Stimulated activated CD4-positive, alpha-beta T cell treated with anti-CD3 and anti-CD28 coated beads, Interleukin-15, amount 100 ng/mL, for 48 hours (primary cell): ENCODE measurements around the gene CRYBG2.

Experiments used
- DNase-seq, 2 donors: peaks; one replicate each; pipeline ENCODE4 v3.0.0-alpha.2; 2020; ENCODE audit warnings: low read depth in 2 of 2

CRYBG2 gene

GRCh38 chr1:26372039-26372438 is 18.1 kb upstream of the CRYBG2 start:
- DNase-seq = no peak

GRCh38 chr1:26370591-26371382 is 16.9 kb upstream of the CRYBG2 start:
- no peak for DNase-seq

- no peak for DNase-seq
These were observed 14.6 kb upstream of the CRYBG2 start for GRCh38 chr1:26368486-26368885.

GRCh38 chr1:26368006-26368405 is 14.1 kb upstream of the CRYBG2 start:
- no peak for DNase-seq

DNA sequence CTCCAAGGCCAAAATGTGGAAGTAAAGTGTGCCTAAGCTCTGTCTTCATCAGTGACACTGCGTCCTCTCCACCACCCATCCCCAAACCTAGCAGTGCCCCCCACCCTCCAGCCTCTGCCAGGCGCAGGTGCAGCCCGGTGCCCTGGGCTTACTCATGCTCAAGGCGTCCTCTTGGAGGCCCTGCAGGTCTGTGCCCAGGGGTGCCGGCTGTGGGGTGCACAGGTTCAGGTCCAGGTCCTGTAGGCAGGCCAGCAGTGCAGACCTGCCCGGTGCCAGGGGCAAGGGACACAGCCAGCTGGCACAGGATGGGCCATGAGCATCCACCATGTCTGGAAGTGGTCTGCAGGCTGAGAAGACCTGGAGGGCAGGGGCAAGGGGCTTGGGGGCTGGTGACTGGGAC is 13.5 kb upstream of the CRYBG2 start:
- DNase-seq = no peak

- no peak for DNase-seq
These were observed 11.0 kb upstream of the CRYBG2 start for GRCh38 chr1:26364956-26365355.

DNA sequence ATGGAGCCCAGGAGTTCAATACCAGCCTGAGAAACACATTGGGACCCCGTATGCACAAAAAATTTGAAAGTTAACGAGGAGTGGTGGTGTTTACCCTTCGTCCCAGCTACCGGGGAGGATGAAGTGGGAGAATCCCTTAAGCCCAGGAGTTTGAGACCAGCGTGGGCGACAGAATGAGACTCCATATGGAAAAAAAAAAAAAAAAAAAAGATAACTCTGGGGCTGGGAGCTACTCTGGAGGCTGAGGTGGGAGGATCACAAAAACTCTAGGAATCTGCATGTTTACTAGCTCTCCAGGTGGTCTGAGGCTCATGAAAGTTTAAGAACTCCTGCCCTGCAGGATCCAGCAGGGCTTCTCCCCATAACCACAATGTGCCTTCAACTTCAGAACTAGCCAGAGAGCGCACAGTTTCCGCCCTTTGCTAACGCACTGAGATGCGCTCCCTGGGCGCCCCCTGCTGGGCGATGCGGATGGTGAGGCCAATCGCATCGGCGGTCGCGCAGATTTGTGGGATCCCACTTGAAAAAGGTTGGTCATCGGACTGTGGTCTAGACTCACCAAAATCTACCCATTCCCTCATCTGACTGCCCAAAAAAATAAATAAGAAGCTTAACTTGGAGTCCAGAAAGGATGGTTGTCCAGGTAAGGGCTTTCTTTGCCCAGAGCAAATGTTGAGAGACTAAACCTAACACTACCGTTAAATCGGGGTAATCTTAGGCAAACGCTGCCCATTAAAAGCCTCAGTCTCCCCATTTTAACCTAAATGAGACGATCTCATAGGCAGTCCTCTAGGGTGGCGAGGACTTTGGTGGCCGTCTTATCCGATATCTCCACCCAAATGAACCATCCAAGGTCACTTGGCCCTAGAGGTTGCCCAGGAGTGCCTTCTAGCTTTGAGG is 9.9 kb upstream of the CRYBG2 start:
- peak; percentile 72 to 83 for DNase-seq

- DNase-seq = no peak
These were observed 8.4 kb upstream of the CRYBG2 start for GRCh38 chr1:26362331-26362730.

DNA sequence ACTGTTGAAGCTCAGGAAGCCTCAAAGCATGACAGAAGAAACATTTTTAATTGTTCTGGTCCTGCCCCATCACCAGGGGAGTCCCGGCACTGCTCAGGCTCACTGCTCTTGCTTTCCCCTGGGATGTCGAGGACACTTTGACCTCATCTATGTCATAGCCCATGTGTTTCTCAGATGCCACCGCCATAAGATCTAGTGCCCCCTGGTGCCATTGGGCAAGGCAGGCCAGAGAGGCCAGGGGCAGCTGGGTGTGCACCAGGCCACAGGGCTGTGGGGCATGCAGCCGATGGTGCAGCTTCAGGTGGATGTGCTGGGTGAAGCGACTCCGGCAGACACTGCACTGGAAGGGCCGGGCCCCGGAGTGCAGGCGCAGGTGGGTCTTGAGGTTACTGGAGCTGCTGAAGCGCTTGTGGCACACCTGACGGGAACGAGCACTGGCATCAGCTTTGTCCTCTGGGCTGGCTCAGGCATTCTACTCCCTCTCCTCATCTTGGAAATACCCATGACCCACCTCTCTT is 7.7 kb upstream of the CRYBG2 start:
- DNase-seq = no peak

DNA sequence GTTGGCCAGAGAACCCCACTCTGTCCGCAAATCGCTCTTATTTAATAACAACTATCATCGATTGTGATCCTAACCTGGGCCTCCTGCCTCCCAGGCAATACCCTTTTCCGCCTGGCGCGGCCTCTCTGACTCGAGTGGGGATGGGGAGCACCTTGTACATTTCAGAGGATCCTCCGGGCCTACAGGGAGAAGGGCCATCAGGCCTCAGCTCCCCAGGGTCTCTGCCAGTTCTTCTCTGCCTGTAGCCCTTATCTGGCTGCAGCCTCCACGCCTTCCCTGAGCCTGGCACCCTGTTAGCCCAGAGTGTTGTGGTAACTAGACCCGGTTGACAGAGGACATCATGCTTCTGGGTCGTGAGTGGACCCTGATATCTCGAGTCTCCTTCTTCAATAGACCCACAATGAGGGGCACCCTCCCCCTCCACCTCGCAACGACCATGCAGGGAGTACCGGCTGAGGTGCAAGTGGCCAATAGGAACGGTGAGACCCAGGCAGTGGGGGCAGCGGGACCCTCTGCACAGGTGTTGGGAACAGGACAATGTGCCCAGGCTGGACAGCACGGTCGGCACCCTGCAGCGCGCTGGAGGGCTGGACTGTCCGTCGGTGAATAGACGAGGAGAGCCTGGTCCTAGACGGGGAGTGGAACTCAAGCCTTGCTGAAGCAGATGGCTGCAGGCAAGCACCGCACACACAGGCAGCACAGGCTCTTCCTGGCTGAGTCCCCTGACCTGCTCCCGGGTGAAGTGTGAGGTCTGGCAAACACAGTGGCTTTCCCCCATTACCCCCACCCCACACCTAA is 7.1 kb upstream of the CRYBG2 start:
- no peak for DNase-seq

- DNase-seq = peak; percentile 16 to 33
These were observed 6.3 kb upstream of the CRYBG2 start for GRCh38 chr1:26359981-26360806.

- DNase-seq = peak; percentile 50 to 62
These were observed 4.8 kb upstream of the CRYBG2 start for GRCh38 chr1:26358411-26359384.

- DNase-seq = no peak
These were observed 3.2 kb upstream of the CRYBG2 start for GRCh38 chr1:26357121-26357602.

GRCh38 chr1:26356106-26356505 is 2.2 kb upstream of the CRYBG2 start:
- DNase-seq = no peak

GRCh38 chr1:26354972-26355371 is 1.0 kb upstream of the CRYBG2 start:
- no peak for DNase-seq

DNA sequence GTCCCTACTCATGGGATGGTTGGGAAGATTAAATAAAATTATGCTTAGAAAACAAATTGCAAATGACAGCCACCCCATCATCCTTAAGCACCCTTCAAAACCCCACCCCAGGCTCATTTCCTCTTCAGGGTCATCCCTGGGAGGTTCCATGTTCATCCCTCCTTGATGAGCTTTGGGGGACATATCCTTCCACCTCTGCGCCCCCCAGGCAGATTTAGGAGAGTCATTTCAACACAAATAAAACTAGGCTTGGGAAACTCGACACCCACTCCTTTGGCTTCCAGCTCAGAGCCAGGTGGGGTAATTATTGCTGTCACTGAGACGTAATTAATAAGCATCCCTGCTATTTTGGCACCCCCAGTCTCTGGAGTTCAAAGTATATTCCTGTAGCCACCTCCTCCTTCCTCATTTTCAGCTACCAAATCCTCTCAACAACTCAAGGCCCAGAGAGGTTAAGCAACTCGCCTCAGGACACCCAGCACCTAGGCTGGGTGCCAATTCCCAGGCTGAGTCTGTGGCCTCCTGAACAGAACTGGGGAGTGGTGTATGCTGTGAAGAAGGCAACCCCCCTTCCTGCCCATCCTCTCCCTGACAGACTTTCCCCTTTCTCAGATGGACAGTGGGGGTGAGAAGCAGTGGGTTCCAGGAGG is 595 bp downstream of the CRYBG2 start:
- DNase-seq = no peak

DNA sequence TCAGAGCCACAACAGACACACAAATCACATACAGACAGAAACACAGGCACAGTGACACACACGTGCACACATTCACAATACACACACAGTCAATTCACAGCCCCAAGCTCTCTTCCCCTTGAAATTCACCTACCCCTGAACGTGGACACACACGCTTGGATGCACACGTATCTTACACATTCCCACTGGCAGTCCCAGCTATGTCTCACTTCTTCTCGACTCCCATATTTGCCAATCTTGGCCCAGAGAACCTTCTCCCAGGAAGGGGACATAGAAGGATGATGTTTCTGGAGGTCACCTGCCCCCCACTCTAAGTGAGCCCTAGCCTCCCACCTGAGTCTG is 1.6 kb downstream of the CRYBG2 start:
- no peak for DNase-seq

DNA sequence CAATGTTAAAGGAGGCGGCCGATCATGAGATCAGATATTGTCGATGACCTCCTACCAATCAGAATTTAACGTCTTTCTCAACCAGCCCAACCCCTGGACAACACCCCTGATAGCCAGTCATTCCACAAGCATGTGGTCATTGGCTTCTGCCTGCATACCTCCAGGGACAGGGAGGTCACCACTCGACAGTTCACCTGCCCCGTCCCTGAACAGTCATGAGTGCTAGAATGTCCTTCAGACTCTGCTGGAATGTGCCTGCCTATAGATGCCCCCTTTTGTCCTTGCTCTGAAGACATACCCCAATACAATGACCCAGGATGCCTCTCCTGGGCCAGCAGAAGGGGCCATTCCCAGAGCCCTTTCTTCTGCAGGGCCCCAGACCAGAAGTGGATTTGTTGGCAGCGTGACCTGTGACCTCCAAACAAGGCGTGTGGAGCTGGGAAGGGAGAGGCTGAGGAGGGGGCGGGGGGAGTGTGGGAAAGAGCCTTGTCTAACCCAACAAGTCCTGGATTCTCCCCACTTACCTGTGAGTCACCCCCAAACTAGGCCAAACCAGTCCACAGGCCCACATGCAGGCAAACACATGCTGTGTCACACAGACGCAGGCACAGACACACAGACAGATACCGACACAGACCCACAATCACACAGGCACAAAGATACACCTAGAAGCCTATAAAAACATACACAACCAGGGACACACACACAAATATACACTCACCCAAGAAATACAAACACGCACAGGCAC is 2.2 kb downstream of the CRYBG2 start:
- DNase-seq = no peak
